GM06990 (cell line): Measurements from ENCODE around the gene VGLL4.

Experiments used
- DNase-seq: peaks from one replicate; pipeline ENCODE4 v3.0.0-alpha.2; 2011; ENCODE audit not compliant: insufficient read length; ENCODE audit errors: extremely low read depth
- H3K27me3 ChIP-seq: replicated peaks from 2 replicates; pipeline ENCODE4 v1.6.0; 2011; ENCODE audit warnings: low read length; ENCODE audit not compliant: control insufficient read depth, insufficient read depth
- H3K36me3 ChIP-seq: 2 replicates; pipeline ENCODE4 v1.5.1; 2011; ENCODE audit warnings: low read length; ENCODE audit not compliant: control insufficient read depth, insufficient read depth
- H3K4me3 ChIP-seq: replicated peaks from 2 replicates; pipeline ENCODE4 v1.5.1; 2011; ENCODE audit warnings: low read depth, mild to moderate bottlenecking, control low read depth, low read length
- TF ChIP-seq, protein P1 (sequence below): IDR thresholded peaks from 2 replicates; pipeline ENCODE4 v1.5.1; 2011; ENCODE audit warnings: low read length, control low read depth, mild to moderate bottlenecking, inconsistent platforms; ENCODE audit not compliant: insufficient read depth, poor library complexity, severe bottlenecking

The VGLL4 gene

DNA sequence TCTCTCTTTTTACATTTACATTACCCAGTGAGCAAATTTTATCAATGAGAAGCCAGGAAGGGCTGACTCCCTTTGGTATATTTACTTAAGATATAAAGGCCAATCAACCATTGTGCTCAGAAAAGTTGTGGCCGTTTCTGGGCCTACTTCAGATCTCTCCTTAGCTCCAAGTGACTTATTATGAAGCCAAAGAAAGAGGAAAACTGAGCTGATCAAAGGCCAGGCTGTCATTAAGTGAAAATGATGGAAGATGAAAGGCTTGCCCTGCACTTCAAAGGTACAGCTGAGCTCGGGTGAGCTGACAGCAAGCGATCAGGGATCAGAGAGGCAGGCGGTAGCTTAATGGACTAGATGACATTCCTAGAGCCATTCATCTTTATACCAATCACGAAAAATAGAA lies 24.8 kb downstream of the VGLL4 start:
- Histone ChIP-seq H3K4me3 (no peak overlapping the region), H3K27me3 (no peaks in the 10 kb centered on the region), H3K36me3 (no peaks in the 10 kb centered on the region)
- no peak for DNase-seq
- TF ChIP-seq, protein P1, sequence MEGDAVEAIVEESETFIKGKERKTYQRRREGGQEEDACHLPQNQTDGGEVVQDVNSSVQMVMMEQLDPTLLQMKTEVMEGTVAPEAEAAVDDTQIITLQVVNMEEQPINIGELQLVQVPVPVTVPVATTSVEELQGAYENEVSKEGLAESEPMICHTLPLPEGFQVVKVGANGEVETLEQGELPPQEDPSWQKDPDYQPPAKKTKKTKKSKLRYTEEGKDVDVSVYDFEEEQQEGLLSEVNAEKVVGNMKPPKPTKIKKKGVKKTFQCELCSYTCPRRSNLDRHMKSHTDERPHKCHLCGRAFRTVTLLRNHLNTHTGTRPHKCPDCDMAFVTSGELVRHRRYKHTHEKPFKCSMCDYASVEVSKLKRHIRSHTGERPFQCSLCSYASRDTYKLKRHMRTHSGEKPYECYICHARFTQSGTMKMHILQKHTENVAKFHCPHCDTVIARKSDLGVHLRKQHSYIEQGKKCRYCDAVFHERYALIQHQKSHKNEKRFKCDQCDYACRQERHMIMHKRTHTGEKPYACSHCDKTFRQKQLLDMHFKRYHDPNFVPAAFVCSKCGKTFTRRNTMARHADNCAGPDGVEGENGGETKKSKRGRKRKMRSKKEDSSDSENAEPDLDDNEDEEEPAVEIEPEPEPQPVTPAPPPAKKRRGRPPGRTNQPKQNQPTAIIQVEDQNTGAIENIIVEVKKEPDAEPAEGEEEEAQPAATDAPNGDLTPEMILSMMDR, result no peak

DNA sequence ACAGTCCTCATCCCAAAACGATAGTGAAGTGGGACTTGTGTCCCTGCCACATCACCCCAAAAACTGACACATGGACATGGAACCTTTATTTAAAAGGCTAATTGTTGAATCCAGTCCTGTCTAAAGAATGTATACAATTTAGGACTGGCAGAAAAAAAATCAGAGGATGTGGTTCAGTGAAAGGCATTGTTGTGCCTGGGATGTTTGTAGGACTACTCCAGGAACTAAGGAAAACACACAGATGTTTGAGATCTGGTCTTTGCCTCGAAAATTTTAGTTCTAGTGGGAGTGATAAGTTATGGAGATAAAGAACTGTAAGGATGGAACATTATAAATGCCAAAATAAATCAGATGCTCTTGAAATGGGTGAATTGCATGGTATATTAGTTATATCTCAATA lies 27.2 kb downstream of the VGLL4 start:
- TF ChIP-seq, protein P1, result no peak
- Histone ChIP-seq H3K4me3 (no peak overlapping the region), H3K36me3 (no peaks in the 10 kb centered on the region; the same call in 1 of the 2 replicates), H3K27me3 (no peaks in the 10 kb centered on the region)
- no peak for DNase-seq

DNA sequence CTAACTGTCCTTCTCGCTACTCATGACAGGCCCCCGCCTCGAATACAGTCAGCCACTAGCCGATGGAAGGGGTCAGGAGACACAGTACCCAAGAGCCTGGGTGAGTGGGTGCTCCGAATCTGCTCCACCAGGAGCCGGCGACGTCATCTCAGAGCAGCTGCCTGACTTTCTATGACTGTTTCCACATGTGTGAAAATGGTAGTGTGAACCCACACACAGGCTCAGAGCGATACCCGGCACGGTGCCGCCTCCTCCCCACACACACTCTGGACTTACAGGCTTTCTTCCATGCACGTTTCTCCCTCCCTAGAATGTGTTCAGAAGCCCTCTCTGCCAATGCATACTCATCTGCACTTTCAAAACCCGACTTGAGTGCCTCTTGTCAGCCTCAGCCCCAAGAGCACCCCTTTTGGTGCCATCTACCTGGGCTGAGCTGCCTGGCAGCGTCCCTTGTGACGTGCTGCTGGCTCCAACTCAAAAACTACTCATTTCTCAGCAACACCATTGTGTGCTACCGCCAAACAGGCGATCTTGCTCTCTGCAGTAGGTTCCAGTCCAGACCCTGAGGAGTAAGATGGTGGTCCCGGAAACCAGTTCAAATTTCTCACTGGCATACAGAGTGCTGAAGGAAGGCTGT lies 29.7 kb downstream of the VGLL4 start:
- Histone ChIP-seq H3K36me3 (no peaks in the 10 kb centered on the region; the same call in 1 of the 2 replicates), H3K4me3 (no peak overlapping the region), H3K27me3 (no peaks in the 10 kb centered on the region)
- no peak for DNase-seq
- TF ChIP-seq, protein P1, result no peak

DNA sequence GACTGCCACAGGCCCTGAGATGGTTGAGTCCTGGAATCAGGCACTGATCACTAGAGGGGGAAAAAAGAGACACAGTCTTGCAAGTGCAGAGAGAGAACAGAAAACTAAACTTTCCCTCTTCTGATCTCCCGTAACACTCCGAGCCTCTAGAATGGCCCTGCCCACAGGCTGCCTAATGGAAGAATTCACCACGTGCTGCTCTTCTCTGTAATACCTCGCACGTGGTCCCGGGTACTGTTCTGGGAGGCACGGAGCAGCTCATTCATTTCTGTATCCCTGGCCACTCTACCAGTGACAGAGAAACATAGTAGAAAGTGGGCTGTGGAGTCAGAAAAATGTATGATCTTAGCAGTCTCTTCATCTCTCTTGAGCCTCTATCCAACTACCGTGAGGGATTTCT lies 30.4 kb downstream of the VGLL4 start:
- TF ChIP-seq, protein P1, result no peak
- Histone ChIP-seq H3K36me3 (no peaks in the 10 kb centered on the region; the same call in 1 of the 2 replicates), H3K27me3 (no peaks in the 10 kb centered on the region), H3K4me3 (no peak overlapping the region)
- no peak for DNase-seq

DNA sequence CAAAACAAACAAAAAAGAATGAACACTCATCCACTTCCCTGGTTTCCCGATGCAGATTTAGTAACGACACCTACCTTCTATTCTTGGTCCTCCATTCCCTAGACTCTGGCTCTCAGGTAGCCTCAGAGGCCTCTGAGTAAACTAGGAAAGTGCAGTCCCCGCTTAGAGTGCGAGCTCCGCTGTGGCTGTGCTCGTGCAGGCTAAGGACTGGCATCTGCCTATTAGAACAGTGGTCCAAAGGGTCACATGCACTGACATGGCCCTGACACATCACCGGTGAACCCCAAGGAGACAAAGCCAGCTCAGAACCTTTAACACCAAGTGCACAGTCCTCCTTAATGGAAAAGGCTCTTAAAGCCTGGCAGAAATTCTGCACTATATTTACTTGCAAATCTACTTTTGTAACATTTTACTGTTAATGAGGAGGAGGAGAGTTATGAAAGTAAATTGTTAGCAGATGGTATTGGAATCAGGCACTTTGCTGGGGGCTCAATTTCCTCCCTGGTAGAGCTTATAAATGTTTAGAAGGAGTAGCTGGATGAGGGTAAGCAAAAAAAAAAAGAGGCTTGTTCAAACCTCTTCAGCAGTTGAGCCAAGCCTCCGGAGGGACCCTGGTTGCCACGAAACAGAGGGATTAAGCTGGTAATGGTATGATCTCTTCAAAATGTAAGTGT lies 31.1 kb downstream of the VGLL4 start:
- no peak overlapping the region for H3K4me3 ChIP-seq
- TF ChIP-seq, protein P1, result no peak
- H3K27me3 ChIP-seq, result no peaks in the 10 kb centered on the region

DNA sequence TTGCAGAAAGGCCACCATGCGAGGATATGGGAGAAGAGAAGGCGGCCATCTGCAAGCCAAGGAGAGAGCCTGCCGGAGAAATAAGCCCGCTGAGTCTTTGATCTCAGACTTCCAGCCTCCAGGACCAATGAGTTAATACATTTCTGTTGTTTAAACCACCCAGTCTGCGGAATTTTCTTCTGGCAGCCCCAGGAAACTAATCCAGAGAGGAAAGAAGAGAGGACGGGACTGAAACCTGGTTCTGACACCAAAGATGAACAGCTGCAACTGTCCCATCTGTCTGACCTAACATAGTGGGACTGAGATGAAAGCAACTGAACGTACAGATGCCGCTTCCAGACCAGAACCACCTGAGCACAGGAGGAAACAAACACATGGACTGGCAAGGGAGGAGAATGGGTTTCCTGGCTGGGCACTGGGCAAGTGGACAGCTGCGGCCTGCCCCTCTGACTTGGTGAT lies 32.3 kb downstream of the VGLL4 start:
- no peak for DNase-seq
- no peak overlapping the region for H3K4me3 ChIP-seq
- H3K36me3 ChIP-seq, result no peaks in the 10 kb centered on the region; the same call in 1 of the 2 replicates
- no peaks in the 10 kb centered on the region for H3K27me3 ChIP-seq
- TF ChIP-seq, protein P1, result no peak

More for the DNA sequence above, 31.1 kb downstream of the VGLL4 start:
- H3K36me3 ChIP-seq, result no peaks in the 10 kb centered on the region; the same call in 1 of the 2 replicates
- no peak for DNase-seq
